HEK293T (cell line): ENCODE measurements around the gene S100A6.

Source experiments
- CTCF ChIA-PET: fragments of 350-600 bp; formaldehyde crosslinking; extraction: SDS; loops from one replicate; lab custom pipeline; 2021; ENCODE audit warnings: antibody characterized with exemption, inconsistent platforms; lab: Yijun Ruan, JAX
- POLR2A ChIA-PET: fragments of 350-600 bp; formaldehyde crosslinking; extraction: SDS; loops from one replicate; lab custom pipeline; 2020; ENCODE audit warnings: antibody characterized with exemption, inconsistent platforms; lab: Yijun Ruan, JAX
- DNase-seq: peaks from one replicate; pipeline ENCODE4 v3.0.0; 2012; ENCODE audit warnings: mixed read lengths; ENCODE audit errors: extremely low spot score
- ARNT ChIP-seq: fragments of 450-650 bp; IDR thresholded peaks from 2 replicates; pipeline ENCODE4 v1.6.1; 2017; ENCODE audit warnings: mild to moderate bottlenecking
- BHLHE40 ChIP-seq: fragments of 450-650 bp; IDR thresholded peaks from 2 replicates; pipeline ENCODE4 v1.6.1; 2016; ENCODE audit warnings: mild to moderate bottlenecking, moderate library complexity, borderline replicate concordance
- CTBP1 ChIP-seq: fragments of 450-650 bp; IDR thresholded peaks from 2 replicates; pipeline ENCODE4 v1.6.1; 2016; ENCODE audit warnings: borderline replicate concordance
- ELF4 ChIP-seq: fragments of 450-650 bp; IDR thresholded peaks from 2 replicates; pipeline ENCODE4 v1.6.1; 2017; ENCODE audit warnings: antibody characterized with exemption
- FOXA1 ChIP-seq: fragments of 450-650 bp; IDR thresholded peaks from 2 replicates; pipeline ENCODE4 v1.6.1; 2016; ENCODE audit warnings: mild to moderate bottlenecking
- FOXK2 ChIP-seq: fragments of 450-650 bp; IDR thresholded peaks from 2 replicates; pipeline ENCODE4 v1.6.1; 2016; ENCODE audit warnings: mild to moderate bottlenecking
- FOXM1 ChIP-seq: fragments of 450-650 bp; IDR thresholded peaks from 2 replicates; pipeline ENCODE4 v1.6.1; 2017; ENCODE audit warnings: mild to moderate bottlenecking, borderline replicate concordance
- HDGF ChIP-seq: fragments of 450-650 bp; IDR thresholded peaks from 2 replicates; pipeline ENCODE4 v1.6.1; 2017; ENCODE audit warnings: antibody characterized with exemption, borderline replicate concordance
- L3MBTL2 ChIP-seq: fragments of 450-650 bp; conservative IDR thresholded peaks from 2 replicates; pipeline ENCODE4 v1.6.1; 2016; ENCODE audit warnings: mild to moderate bottlenecking
- LEF1 ChIP-seq: fragments of 450-650 bp; IDR thresholded peaks from 2 replicates; pipeline ENCODE4 v1.6.1; 2017; ENCODE audit warnings: mild to moderate bottlenecking, borderline replicate concordance
- NFRKB ChIP-seq: fragments of 450-650 bp; IDR thresholded peaks from 2 replicates; pipeline ENCODE4 v1.6.1; 2016; ENCODE audit warnings: mild to moderate bottlenecking, moderate library complexity
- PKNOX1 ChIP-seq: fragments of 450-650 bp; IDR thresholded peaks from 2 replicates; pipeline ENCODE4 v1.6.1; 2016
- SP1 ChIP-seq: fragments of 450-650 bp; IDR thresholded peaks from 2 replicates; pipeline ENCODE4 v1.6.1; 2017
- SUZ12 ChIP-seq: fragments of 450-650 bp; IDR thresholded peaks from 2 replicates; pipeline ENCODE4 v1.6.1; 2016; ENCODE audit warnings: mild to moderate bottlenecking
- TARDBP ChIP-seq: fragments of 450-650 bp; IDR thresholded peaks from 2 replicates; pipeline ENCODE4 v1.6.1; 2016
- ZNF384 ChIP-seq: fragments of 450-650 bp; IDR thresholded peaks from 2 replicates; pipeline ENCODE4 v1.6.1; 2016

The S100A6 gene

GRCh38 chr1:153570874-153571273 is 35.1 kb upstream of the S100A6 start:
- DNase-seq: no peak

GRCh38 chr1:153569465-153569864 is 33.7 kb upstream of the S100A6 start:
- POLR2A ChIA-PET: interaction anchor here (1.6 to 2.1 kb wide), 3 partner anchors 58 to 65 kb away, joined by 7 to 13 read pairs (median 8); partner anchors contain the start of genes CHTOP, S100A1 and S100A13

More at GRCh38 chr1:153570874-153571273, 35.1 kb upstream of the S100A6 start:
- CTCF ChIA-PET: interaction anchor here (1.4 to 5.8 kb wide), 3 partner anchors 38 to 63 kb away, joined by 3 to 60 read pairs (median 15); partner anchors contain the start of genes CHTOP, S100A1 and S100A13
- TF ChIP-seq SUZ12 (no peak), HDGF (no peak), NFRKB (no peak), ARNT (no peak), FOXK2 (no peak), PKNOX1 (no peak), TARDBP (no peak), SP1 (no peak), ZNF384 (no peak), BHLHE40 (no peak), LEF1 (no peak), FOXA1 (no peak), L3MBTL2 (no peak), ELF4 (no peak), CTBP1 (no peak), FOXM1 (no peak)
- POLR2A ChIA-PET: interaction anchor here (1.6 to 1.7 kb wide), 2 partner anchors 56 to 63 kb away, joined by 7 to 8 read pairs; partner anchors contain the start of genes CHTOP, S100A1 and S100A13

GRCh38 chr1:153568367-153569099 is 32.7 kb upstream of the S100A6 start:
- peak; percentile 95 for DNase-seq
- TF ChIP-seq ZNF384: no peak
- no peak for TF ChIP-seq FOXM1
- no peak for TF ChIP-seq FOXA1
- TF ChIP-seq NFRKB: no peak
- TF ChIP-seq HDGF: no peak
- peak; percentile 41 for TF ChIP-seq PKNOX1
- no peak for TF ChIP-seq ARNT
- ChIA-PET POLR2A (interaction anchor here (0.6 to 2.1 kb wide), 14 partner anchors 8 to 213 kb away, joined by 3 to 13 read pairs (median 5); partner anchors contain the start of genes CHTOP and S100A13), CTCF (interaction anchor here (0.6 to 5.8 kb wide), 13 partner anchors 9 to 76 kb away, joined by 3 to 60 read pairs (median 8); partner anchors contain the start of genes S100A1, S100A13 and S100A4)

More at GRCh38 chr1:153569465-153569864, 33.7 kb upstream of the S100A6 start:
- DNase-seq: no peak
- TF ChIP-seq FOXK2 (no peak), BHLHE40 (no peak), ZNF384 (no peak), LEF1 (no peak), CTBP1 (no peak), FOXA1 (no peak), NFRKB (no peak), ELF4 (no peak), L3MBTL2 (no peak), PKNOX1 (no peak)
- CTCF ChIA-PET: interaction anchor here (0.9 to 5.8 kb wide), 6 partner anchors 25 to 65 kb away, joined by 3 to 60 read pairs (median 12); partner anchors contain the start of genes CHTOP, S100A1, S100A13 and S100A4

GRCh38 chr1:153567621-153568366 is 32.0 kb upstream of the S100A6 start:
- POLR2A ChIA-PET: interaction anchor here (0.6 to 2.1 kb wide), 14 partner anchors 9 to 213 kb away, joined by 3 to 13 read pairs (median 5); partner anchors contain the start of genes CHTOP and S100A13
- DNase-seq: no peak
- CTCF ChIA-PET: interaction anchor here (0.6 to 5.8 kb wide), 12 partner anchors 8 to 75 kb away, joined by 3 to 60 read pairs (median 7); partner anchors contain the start of genes S100A1, S100A13 and S100A4
- TF ChIP-seq L3MBTL2 (no peak), ZNF384 (no peak), FOXK2 (no peak), BHLHE40 (no peak), CTBP1 (no peak), LEF1 (no peak)
